ENCODE data around the gene LRRC4B. TPM values are rescaled to one million over a fixed set of nuclear protein-coding genes. Genes with fewer than 3 reads are reported as not detected.

The LRRC4B gene
- total RNA-seq, 1 donor from 2014 or later: not detected

- Histone ChIP-seq H3K4me3 (ENCODE audit: insufficient read depth, low read depth, low read length) (no peak overlapping the region), H3K79me2 (ENCODE audit: insufficient read depth, low read length) (no peaks in the 10 kb centered on the region), H3K27ac (ENCODE audit: low read depth, low read length) (no peak overlapping the region), H3K9me3 (ENCODE audit: insufficient read depth, low read depth, low read length) (no peaks in the 10 kb centered on the region), H3K4me1 (ENCODE audit: insufficient read depth, low read length) (no peaks in the 10 kb centered on the region), H4K20me1 (ENCODE audit: insufficient read depth, low read length) (peaks cover 13% of the 10 kb centered on the region), H3K4me2 (ENCODE audit: low read length) (no peak overlapping the region), H3K36me3 (ENCODE audit: insufficient read depth, low read length) (peaks cover 4% of the 10 kb centered on the region), H2AFZ (ENCODE audit: low read depth, low read length) (no peak overlapping the region), H3K27me3 (ENCODE audit: insufficient read depth, low read length) (peaks cover 7% of the 10 kb centered on the region), H3K9ac (ENCODE audit: low read length) (no peak overlapping the region)
- Mint-ChIP-seq H3K27me3 (ENCODE audit: low read depth, unreplicated experiment) (no peaks in the 10 kb centered on the region), H3K36me3 (ENCODE audit: low read depth, unreplicated experiment) (no peaks in the 10 kb centered on the region), H3K4me1 (ENCODE audit: low read depth, unreplicated experiment) (no peaks in the 10 kb centered on the region), H3K9me3 (ENCODE audit: unreplicated experiment) (peaks cover 35% of the 10 kb centered on the region), H3K4me3 (ENCODE audit: unreplicated experiment) (no peak overlapping the region), H3K27ac (ENCODE audit: unreplicated experiment) (no peak overlapping the region)
- DNase-seq (ENCODE audit: low read depth) (no peak), FAIRE-seq (no peak)
- TF ChIP-seq EZH2 (IDR thresholded peaks at IDR 0.05; ENCODE audit: insufficient read depth, low read length) (no peak), CTCF (IDR thresholded peaks at IDR 0.05; ENCODE audit: insufficient read depth, low read depth, low read length) (peak; percentile 21)
Measured at GRCh38 chr19:50486823-50487515, 81.3 kb downstream of the LRRC4B start.

- H3K9me3 ChIP-seq (ENCODE audit: insufficient read depth, low read depth, low read length): no peaks in the 10 kb centered on the region
- DNase-seq (ENCODE audit: low read depth) (no peak), FAIRE-seq (no peak)
- no peaks in the 10 kb centered on the region for H3K4me1 ChIP-seq (ENCODE audit: insufficient read depth, low read length)
- H3K4me3 ChIP-seq (ENCODE audit: insufficient read depth, low read depth, low read length): no peak overlapping the region
- H2AFZ ChIP-seq (ENCODE audit: low read depth, low read length): no peak overlapping the region
- H4K20me1 ChIP-seq (ENCODE audit: insufficient read depth, low read length): peaks cover 11% of the 10 kb centered on the region
- no peaks in the 10 kb centered on the region for H3K79me2 ChIP-seq (ENCODE audit: insufficient read depth, low read length)
- no peak overlapping the region for H3K27ac Mint-ChIP-seq (ENCODE audit: unreplicated experiment)
- H3K4me3 Mint-ChIP-seq (ENCODE audit: unreplicated experiment): no peak overlapping the region
- H3K9me3 Mint-ChIP-seq (ENCODE audit: unreplicated experiment): peaks cover 33% of the 10 kb centered on the region
- H3K27me3 ChIP-seq (ENCODE audit: insufficient read depth, low read length): no peaks in the 10 kb centered on the region
- H3K27me3 Mint-ChIP-seq (ENCODE audit: low read depth, unreplicated experiment): no peaks in the 10 kb centered on the region
- no peak for TF ChIP-seq CTCF (IDR thresholded peaks at IDR 0.05; ENCODE audit: insufficient read depth, low read depth, low read length)
- no peak for TF ChIP-seq EZH2 (IDR thresholded peaks at IDR 0.05; ENCODE audit: insufficient read depth, low read length)
- peaks cover 4% of the 10 kb centered on the region for H3K36me3 ChIP-seq (ENCODE audit: insufficient read depth, low read length)
- no peaks in the 10 kb centered on the region for H3K36me3 Mint-ChIP-seq (ENCODE audit: low read depth, unreplicated experiment)
- H3K27ac ChIP-seq (ENCODE audit: low read depth, low read length): no peak overlapping the region
- H3K4me2 ChIP-seq (ENCODE audit: low read length): no peak overlapping the region
- no peak overlapping the region for H3K9ac ChIP-seq (ENCODE audit: low read length)
- no peaks in the 10 kb centered on the region for H3K4me1 Mint-ChIP-seq (ENCODE audit: low read depth, unreplicated experiment)
Measured at GRCh38 chr19:50485284-50485955, 82.8 kb downstream of the LRRC4B start.

- H3K27me3 ChIP-seq (ENCODE audit: insufficient read depth, low read length): no peaks in the 10 kb centered on the region
- Mint-ChIP-seq H3K27ac (ENCODE audit: unreplicated experiment) (no peak overlapping the region), H3K4me3 (ENCODE audit: unreplicated experiment) (no peak overlapping the region), H3K27me3 (ENCODE audit: low read depth, unreplicated experiment) (no peaks in the 10 kb centered on the region), H3K36me3 (ENCODE audit: low read depth, unreplicated experiment) (no peaks in the 10 kb centered on the region), H3K4me1 (ENCODE audit: low read depth, unreplicated experiment) (no peaks in the 10 kb centered on the region), H3K9me3 (ENCODE audit: unreplicated experiment) (peaks cover 26% of the 10 kb centered on the region)
- H4K20me1 ChIP-seq (ENCODE audit: insufficient read depth, low read length): peaks cover 11% of the 10 kb centered on the region
- H3K79me2 ChIP-seq (ENCODE audit: insufficient read depth, low read length): peaks cover 16% of the 10 kb centered on the region
- no peak overlapping the region for H2AFZ ChIP-seq (ENCODE audit: low read depth, low read length)
- no peak overlapping the region for H3K4me3 ChIP-seq (ENCODE audit: insufficient read depth, low read depth, low read length)
- DNase-seq (ENCODE audit: low read depth): no peak
- no peaks in the 10 kb centered on the region for H3K9me3 ChIP-seq (ENCODE audit: insufficient read depth, low read depth, low read length)
- H3K4me2 ChIP-seq (ENCODE audit: low read length): no peak overlapping the region
- H3K9ac ChIP-seq (ENCODE audit: low read length): no peak overlapping the region
- TF ChIP-seq EZH2 (IDR thresholded peaks at IDR 0.05; ENCODE audit: insufficient read depth, low read length) (no peak), CTCF (IDR thresholded peaks at IDR 0.05; ENCODE audit: insufficient read depth, low read depth, low read length) (no peak)
- FAIRE-seq: no peak
- H3K36me3 ChIP-seq (ENCODE audit: insufficient read depth, low read length): peaks cover 4% of the 10 kb centered on the region
- no peaks in the 10 kb centered on the region for H3K4me1 ChIP-seq (ENCODE audit: insufficient read depth, low read length)
- H3K27ac ChIP-seq (ENCODE audit: low read depth, low read length): no peak overlapping the region
Measured at GRCh38 chr19:50482916-50483315, 85.3 kb downstream of the LRRC4B start.

Data from astrocyte (in vitro differentiated cells and primary cell).